ENCODE measurements around the gene AFDN. TPM values are rescaled to one million over a fixed set of nuclear protein-coding genes. Genes with fewer than 3 reads are reported as not detected.

Gene AFDN
- total RNA-seq, 1 experiment from 2014 or later: 182 TPM

DNA sequence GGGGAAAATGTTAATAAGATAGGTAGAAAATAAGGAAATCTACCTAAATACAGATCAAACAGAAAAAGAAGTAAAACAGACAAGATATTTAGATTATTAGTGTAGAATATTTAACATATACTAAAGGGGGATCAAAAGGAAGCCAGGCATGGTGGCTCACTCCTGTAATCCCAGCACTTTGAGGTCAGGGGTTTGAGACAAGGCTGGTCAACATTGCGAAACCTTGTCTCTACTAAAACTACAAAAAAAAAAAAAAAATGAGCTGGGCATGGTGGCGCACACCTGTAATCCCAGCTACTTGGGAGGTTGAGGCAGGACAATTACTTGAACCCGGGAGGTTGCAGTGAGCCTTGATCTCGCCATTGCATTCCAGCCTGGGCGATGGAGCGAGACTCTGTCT lies 55.5 kb downstream of the AFDN start:
- H3K9me3 Mint-ChIP-seq: no peaks in the 10 kb centered on the region
- CTCF ChIA-PET: no interaction called here

DNA sequence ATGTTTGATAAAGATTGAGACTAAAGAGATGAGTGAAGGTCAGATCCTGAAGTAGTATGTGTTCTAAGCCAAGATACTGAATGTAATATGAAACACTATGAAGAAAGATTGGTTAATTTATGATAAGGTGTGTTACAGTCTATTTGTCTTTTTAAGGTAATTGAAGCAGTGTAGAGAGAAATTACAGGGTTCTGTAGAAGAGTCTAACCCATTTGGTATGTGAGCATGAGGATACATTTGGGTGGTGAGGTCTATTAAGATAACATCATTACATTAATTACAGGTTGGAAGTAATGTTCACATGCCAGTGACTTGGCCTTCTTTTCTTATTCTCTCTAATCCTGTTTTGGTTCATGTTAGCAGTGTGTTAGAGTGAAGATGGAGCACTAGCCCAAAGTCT lies 61.4 kb downstream of the AFDN start:
- no peaks in the 10 kb centered on the region for H3K9me3 Mint-ChIP-seq
- ChIA-PET POLR2A (interaction anchor here (0.6 kb wide), 1 partner anchor 756 kb away, joined by 4 read pairs; no protein-coding TSS in a partner anchor), CTCF (no interaction called here)
- DNase-seq (ENCODE audit: low spot score) (no peak), ATAC-seq (no peak)
- peaks cover 20% of the 10 kb centered on the region for H3K36me3 Mint-ChIP-seq
- peaks cover 4% of the 10 kb centered on the region for H3K4me1 Mint-ChIP-seq
- TF ChIP-seq, protein P1, sequence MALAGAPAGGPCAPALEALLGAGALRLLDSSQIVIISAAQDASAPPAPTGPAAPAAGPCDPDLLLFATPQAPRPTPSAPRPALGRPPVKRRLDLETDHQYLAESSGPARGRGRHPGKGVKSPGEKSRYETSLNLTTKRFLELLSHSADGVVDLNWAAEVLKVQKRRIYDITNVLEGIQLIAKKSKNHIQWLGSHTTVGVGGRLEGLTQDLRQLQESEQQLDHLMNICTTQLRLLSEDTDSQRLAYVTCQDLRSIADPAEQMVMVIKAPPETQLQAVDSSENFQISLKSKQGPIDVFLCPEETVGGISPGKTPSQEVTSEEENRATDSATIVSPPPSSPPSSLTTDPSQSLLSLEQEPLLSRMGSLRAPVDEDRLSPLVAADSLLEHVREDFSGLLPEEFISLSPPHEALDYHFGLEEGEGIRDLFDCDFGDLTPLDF (CRISPR knock-in tag; IDR thresholded peaks at IDR 0.05): no peak
- TF ChIP-seq, protein P2, sequence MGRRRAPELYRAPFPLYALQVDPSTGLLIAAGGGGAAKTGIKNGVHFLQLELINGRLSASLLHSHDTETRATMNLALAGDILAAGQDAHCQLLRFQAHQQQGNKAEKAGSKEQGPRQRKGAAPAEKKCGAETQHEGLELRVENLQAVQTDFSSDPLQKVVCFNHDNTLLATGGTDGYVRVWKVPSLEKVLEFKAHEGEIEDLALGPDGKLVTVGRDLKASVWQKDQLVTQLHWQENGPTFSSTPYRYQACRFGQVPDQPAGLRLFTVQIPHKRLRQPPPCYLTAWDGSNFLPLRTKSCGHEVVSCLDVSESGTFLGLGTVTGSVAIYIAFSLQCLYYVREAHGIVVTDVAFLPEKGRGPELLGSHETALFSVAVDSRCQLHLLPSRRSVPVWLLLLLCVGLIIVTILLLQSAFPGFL (CRISPR knock-in tag; IDR thresholded peaks at IDR 0.05; ENCODE audit: borderline replicate concordance): no peak
- TF ChIP-seq JUN (CRISPR knock-in tag; IDR thresholded peaks at IDR 0.05) (no peak), ZNF121 (CRISPR knock-in tag; IDR thresholded peaks at IDR 0.05) (no peak), ZNF232 (CRISPR knock-in tag; IDR thresholded peaks at IDR 0.05) (no peak), MYBL2 (CRISPR knock-in tag; IDR thresholded peaks at IDR 0.05) (no peak), NFATC4 (CRISPR knock-in tag; IDR thresholded peaks at IDR 0.05) (no peak), ATF1 (CRISPR knock-in tag; IDR thresholded peaks at IDR 0.05) (no peak), TP53 (CRISPR knock-in tag; IDR thresholded peaks at IDR 0.05) (no peak)
- TF ChIP-seq, protein P3, sequence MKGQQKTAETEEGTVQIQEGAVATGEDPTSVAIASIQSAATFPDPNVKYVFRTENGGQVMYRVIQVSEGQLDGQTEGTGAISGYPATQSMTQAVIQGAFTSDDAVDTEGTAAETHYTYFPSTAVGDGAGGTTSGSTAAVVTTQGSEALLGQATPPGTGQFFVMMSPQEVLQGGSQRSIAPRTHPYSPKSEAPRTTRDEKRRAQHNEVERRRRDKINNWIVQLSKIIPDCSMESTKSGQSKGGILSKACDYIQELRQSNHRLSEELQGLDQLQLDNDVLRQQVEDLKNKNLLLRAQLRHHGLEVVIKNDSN (CRISPR knock-in tag; IDR thresholded peaks at IDR 0.05): no peak
- TF ChIP-seq, protein P4, sequence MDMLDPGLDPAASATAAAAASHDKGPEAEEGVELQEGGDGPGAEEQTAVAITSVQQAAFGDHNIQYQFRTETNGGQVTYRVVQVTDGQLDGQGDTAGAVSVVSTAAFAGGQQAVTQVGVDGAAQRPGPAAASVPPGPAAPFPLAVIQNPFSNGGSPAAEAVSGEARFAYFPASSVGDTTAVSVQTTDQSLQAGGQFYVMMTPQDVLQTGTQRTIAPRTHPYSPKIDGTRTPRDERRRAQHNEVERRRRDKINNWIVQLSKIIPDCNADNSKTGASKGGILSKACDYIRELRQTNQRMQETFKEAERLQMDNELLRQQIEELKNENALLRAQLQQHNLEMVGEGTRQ (CRISPR knock-in tag; IDR thresholded peaks at IDR 0.05): no peak
- no peak overlapping the region for H3K4me3 Mint-ChIP-seq
- no peak overlapping the region for H3K27ac Mint-ChIP-seq
- no peaks in the 10 kb centered on the region for H3K27me3 Mint-ChIP-seq (ENCODE audit: low read depth)

More for the DNA sequence above, 55.5 kb downstream of the AFDN start:
- DNase-seq (ENCODE audit: low spot score) (no peak), ATAC-seq (no peak)
- Mint-ChIP-seq H3K27me3 (ENCODE audit: low read depth) (no peaks in the 10 kb centered on the region), H3K27ac (no peak overlapping the region), H3K4me1 (peaks cover 26% of the 10 kb centered on the region), H3K36me3 (peaks cover 53% of the 10 kb centered on the region), H3K4me3 (no peak overlapping the region)
- POLR2A ChIA-PET: no interaction called here
- TF ChIP-seq ZNF317 (CRISPR knock-in tag; IDR thresholded peaks at IDR 0.05; ENCODE audit: borderline replicate concordance, low read depth) (no peak), ZNF219 (CRISPR knock-in tag; IDR thresholded peaks at IDR 0.05; ENCODE audit: borderline replicate concordance) (no peak)
- TF ChIP-seq, protein P5, sequence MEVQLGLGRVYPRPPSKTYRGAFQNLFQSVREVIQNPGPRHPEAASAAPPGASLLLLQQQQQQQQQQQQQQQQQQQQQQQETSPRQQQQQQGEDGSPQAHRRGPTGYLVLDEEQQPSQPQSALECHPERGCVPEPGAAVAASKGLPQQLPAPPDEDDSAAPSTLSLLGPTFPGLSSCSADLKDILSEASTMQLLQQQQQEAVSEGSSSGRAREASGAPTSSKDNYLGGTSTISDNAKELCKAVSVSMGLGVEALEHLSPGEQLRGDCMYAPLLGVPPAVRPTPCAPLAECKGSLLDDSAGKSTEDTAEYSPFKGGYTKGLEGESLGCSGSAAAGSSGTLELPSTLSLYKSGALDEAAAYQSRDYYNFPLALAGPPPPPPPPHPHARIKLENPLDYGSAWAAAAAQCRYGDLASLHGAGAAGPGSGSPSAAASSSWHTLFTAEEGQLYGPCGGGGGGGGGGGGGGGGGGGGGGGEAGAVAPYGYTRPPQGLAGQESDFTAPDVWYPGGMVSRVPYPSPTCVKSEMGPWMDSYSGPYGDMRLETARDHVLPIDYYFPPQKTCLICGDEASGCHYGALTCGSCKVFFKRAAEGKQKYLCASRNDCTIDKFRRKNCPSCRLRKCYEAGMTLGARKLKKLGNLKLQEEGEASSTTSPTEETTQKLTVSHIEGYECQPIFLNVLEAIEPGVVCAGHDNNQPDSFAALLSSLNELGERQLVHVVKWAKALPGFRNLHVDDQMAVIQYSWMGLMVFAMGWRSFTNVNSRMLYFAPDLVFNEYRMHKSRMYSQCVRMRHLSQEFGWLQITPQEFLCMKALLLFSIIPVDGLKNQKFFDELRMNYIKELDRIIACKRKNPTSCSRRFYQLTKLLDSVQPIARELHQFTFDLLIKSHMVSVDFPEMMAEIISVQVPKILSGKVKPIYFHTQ (CRISPR knock-in tag; IDR thresholded peaks at IDR 0.05): no peak
- TF ChIP-seq, protein P6, sequence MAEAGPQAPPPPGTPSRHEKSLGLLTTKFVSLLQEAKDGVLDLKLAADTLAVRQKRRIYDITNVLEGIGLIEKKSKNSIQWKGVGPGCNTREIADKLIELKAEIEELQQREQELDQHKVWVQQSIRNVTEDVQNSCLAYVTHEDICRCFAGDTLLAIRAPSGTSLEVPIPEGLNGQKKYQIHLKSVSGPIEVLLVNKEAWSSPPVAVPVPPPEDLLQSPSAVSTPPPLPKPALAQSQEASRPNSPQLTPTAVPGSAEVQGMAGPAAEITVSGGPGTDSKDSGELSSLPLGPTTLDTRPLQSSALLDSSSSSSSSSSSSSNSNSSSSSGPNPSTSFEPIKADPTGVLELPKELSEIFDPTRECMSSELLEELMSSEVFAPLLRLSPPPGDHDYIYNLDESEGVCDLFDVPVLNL (CRISPR knock-in tag; IDR thresholded peaks at IDR 0.05; ENCODE audit: borderline replicate concordance, low read depth): no peak
